CD4-positive, alpha-beta T cell treated with Interleukin-2 at 100 ng/mL for 4 hours (primary cell): ENCODE results near the gene BBX.

Source experiments
- DNase-seq: peaks from one replicate; pipeline ENCODE4 v3.0.0-alpha.2; 2020; ENCODE audit warnings: low spot score

BBX gene

DNA sequence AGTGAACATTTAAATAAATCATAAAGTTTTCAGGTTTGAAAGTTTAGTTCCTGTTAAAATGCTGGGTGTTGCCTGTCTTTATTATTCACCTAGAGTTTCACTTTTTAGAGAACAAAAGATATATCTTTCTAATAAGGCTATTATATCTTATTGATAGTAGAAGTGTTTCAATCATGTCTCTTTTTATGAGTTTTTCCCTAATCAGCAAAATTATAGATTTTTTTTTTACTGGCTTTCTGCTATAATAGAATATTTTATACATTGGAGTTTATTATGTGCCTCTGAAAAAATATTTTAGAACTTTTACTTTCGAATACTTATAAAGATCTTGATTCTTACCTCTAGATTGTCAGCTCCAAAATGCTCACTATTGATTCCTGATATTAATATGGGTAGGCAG, 131.5 kb downstream of the BBX start:
- no peak for DNase-seq

DNA sequence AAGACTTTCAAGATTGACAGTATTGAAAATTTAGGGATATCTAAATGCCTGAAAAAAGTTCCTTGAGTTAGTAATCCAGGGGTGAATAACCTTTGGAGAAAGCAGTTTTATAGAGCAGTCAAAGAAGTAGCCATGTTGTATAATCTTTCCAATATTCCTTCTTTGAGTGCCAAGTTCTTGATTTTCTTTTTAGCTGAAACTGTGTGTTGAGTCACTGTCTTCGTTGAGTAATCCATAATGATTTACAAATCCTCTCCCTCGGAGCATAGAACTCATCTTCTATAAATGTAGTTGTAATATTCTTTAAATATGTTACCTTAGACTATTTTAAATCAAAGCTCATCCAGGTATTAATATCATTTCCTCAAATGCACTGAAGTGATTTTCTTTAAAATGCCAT, 135.2 kb downstream of the BBX start:
- no peak for DNase-seq

- peak; percentile 26 for DNase-seq
Observed at GRCh38 chr3:107660306-107660976, 137.7 kb downstream of the BBX start.

DNA sequence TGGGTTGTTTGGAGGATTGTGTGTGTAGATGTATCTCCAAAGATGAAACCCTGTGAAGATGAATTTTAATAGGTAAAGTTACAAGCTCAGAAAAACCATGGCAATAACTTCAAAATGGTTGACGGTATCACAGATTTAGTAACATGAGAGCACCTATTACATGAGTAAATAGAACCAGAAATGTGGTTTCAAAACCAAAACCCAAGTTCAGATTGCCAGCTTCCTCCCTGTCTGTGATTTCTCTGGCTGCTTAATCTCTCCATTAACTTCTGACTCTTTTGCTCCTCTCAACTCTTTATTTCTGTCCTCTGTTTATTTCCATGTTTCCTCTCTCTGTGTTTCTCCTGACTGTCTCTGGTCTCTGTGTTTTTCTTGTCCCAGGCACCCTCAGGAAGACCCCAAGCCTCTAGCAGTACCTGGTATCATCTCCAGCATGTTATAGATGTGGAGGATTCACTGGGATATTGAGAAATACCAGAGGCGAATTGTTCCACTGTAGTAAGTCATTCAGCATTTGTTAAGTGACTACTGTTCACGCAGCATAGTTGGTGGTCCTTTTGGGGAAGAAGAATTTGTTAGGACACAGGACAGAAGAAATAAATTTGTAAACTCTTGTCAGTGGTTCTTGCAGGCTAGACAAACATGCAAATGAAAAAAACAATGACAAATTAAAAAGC, 138.8 kb downstream of the BBX start:
- no peak for DNase-seq

- DNase-seq: no peak
Observed at GRCh38 chr3:107662124-107662507, 139.4 kb downstream of the BBX start.

DNA sequence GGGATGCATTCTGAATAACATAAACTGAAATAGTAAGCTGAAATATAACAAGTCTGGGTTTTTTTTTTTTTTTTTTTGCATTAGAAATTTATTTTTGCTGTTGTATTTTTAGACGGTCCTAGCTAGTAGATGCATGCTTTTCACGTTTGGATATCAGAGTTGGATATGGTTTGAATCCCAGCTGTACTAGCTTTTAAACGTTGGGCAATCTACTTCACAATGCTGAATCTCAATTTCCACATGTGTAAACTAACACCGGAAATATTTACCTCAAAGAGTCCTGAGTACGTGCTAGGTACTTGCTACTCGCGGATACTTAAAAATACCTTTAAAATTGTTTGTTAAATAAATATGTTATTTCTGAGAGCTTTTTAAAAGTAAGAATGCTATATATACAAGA, 139.8 kb downstream of the BBX start:
- DNase-seq: no peak

DNA sequence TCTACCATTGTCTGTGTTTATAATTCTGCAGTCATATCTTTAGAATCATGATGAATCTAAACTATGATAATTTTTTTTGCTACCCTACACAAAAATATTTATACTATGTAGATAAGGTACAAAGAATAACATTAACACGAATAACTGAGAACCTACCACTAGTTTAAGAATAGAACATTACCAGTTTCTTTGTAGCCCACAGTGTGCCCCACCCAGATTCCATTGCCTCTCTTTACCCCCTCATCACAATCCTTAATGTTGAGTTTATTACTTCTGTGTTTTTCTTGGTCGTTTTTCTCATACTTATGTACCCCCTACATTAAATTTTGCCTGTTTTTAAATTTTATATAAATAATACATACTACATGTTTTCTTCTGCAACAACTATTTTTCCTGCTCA, 140.5 kb downstream of the BBX start:
- DNase-seq: no peak

DNA sequence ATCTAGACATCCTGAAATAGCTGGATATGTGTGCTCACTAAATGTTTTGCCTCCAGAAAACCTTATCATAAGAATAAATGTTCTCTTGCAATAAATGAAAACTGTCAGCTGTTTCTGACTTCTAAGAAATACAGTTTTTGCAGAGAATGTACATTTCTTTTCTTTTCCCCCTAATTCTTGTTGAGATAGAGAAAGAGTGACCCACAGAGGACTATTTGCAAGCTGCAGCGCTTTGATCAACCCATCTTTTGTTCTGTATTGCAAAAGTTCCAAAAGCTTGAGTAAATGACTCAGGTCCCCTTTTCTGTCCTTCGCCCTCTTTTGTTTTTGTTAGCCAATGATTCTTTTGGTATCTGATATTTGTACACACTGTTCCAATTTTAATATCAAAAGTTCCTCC, 141.9 kb downstream of the BBX start:
- no peak for DNase-seq

DNA sequence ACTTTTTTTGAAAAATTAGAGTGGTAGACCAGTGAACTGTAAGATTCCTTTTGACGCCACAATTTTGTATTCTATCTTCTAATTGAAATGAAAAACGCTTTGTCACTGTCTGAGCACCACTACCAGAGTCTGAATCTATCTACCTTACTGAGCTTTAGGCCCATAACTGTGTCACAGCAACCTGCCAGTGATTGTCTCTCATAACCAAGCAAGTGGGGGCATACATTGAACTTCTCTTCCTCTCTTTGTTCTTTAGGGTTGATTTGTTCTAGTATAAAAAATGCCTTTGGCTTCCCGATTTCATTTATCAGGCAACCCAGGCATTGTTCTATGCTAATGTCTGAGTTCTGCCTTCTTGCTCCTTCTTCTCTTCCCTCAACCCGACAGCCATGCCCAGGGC, 142.6 kb downstream of the BBX start:
- DNase-seq: no peak

DNA sequence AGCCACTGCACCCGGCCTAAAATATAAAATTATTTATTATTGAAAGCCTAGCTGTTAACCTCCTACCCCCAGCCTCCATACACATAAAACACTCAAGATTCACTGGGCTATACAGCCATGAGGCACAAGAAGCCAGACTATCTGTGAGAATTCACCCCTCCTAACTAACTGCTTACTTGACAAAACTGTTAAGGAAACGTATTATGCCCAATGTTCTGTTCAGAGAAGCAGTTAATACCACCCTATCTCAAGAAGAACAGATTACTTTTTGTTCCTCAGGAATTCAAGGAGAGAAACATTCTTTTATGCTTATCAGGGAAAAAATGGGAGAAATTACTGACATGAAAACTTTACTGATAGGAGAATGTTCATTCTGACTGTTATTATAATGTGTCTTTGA, 144.1 kb downstream of the BBX start:
- no peak for DNase-seq

DNA sequence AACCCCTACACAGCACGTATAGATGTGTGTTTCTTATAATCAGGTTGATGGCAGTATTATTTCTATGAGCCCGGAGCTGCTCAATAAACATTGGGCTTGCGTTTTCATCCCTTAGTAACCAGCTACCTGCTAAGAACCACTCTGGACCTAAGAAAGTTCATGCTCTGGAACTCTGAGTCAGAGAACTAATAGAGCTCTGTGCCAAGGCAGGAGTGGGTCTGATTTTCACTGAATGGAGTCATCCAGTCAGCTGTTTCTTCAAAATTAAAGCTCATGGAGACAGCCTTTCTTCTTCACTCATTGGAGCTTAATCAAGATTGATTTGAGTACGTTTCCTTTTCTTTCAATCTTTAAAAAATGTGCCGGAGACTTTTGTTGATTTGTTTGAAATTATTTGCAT, 145.7 kb downstream of the BBX start:
- no peak for DNase-seq

GRCh38 chr3:107668963-107669362, 146.2 kb downstream of the BBX start:
- DNase-seq: no peak

- DNase-seq: no peak
Observed at GRCh38 chr3:107669669-107670068, 146.9 kb downstream of the BBX start.

- no peak for DNase-seq
Observed at GRCh38 chr3:107670986-107671385, 148.2 kb downstream of the BBX start.

DNA sequence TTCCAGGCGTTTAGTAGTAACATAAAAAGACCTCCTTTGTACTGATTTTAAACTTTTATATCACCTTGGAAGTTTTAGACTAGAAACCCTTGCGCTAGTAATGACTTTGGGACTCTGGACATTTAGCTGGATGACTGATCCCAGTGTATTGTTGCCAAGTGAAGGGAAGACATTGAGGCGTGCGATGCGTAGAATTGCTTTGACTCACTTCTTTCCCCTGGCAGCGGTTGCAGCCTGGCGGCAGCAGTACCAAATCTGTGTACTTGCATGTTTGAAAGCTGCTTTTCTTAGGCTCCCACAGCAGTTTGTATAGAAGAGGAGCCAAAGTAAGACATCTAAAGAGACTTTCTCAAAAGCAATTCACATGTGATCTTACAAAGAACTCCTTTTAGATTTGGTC, 151.6 kb downstream of the BBX start:
- no peak for DNase-seq

DNA sequence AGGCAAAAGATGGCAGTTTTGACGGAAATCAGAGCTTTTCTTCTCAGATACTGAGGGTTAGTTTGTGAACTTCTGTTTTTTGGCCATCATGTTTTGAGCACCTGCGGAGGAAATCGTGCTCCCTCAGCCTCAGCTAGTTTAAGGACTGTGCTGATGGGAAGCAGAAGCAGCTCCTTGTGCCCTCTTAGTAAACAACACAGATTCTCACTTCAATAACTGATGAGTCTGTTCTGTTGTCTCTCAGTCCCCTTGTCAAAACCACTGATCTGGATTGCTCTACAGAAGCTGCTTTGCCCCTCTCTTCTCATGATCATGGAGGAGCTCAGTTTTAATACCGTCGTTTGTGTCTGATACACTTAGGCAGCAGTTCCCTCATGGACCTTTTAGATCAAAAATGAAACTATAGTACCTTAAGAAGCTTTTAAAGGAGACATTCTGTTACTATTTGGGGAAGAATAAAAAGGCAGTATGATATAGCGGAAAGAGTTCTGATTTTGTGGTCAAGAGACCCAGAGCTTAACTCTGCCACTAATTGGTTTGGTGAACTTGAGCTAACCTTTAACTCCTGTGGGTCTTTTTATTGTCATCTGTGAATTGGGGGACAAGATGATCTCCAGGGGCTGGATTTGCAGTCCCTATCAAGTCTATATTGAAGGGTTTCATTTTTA, 152.6 kb downstream of the BBX start:
- DNase-seq: no peak

GRCh38 chr3:107676469-107677309, 153.9 kb downstream of the BBX start:
- peak; percentile 34 for DNase-seq

DNA sequence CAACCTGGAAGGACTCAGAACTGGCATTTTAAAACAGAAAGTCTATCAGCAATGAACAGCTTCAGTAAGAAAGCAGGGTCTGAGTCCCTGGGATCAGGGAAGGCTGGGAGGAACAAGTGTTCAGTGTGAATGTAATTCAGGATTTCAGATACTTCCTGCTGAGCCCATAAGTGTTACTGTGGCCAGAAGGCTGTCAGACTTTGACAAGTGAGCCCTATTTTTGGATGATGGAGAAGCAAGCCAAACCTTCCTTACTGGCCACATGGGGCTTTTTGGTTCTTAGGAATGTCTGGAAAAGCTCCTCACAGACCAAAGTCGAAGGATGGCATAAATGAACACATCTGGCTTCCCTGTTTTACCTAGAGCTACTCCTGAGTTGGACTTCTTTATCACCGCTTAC, 157.2 kb downstream of the BBX start:
- DNase-seq: no peak

DNA sequence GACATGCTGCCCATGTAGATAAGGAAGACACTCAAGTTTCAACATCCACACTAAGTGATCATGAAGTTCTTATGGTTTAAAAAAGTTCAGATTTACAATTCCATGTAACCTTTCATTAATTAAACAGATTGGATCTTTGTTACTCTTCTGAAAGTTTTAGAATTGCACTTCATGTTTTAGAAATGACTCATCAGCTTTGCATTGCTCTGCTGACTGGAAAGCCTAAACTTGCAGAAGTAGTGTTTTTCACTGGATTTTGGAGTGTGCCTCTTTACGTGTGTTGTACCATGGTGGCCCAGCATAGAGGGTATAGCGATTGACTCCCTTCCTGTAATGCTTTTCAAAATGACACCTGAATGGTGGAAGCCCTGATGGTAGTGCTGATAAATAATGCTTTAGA, 157.9 kb downstream of the BBX start:
- no peak for DNase-seq

DNA sequence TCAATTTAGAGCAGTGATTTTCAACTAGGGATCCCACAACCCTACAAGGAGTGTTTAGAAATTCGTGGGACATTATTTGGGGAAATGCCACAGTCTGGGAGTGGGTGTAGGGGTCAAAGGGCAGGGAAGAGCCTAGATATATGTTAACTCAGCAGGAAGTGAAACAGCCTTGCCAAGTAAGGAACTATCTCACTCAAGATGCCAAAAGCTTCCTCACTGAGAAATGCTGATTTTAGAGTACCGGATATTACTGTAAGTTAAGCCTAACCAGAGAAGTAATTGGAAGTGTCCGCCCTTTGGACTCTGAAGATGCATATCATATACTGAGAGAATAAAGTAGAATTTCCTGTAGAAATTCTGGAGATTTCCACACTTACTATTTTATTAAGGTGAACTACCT, 158.6 kb downstream of the BBX start:
- DNase-seq: no peak

GRCh38 chr3:107682580-107682979, 159.8 kb downstream of the BBX start:
- DNase-seq: no peak

- DNase-seq: no peak
Observed at GRCh38 chr3:107683447-107683846, 160.7 kb downstream of the BBX start.
